Measurements from ENCODE around the gene MSH3.

GRCh38 chr5:80641353-80641752 lies 13.1 kb upstream of the MSH3 start:
- no peak for TF ChIP-seq CEBPB (IDR thresholded peaks at IDR 0.05)
- no peak for TF ChIP-seq CTCF (IDR thresholded peaks at IDR 0.05)
- no peak for TF ChIP-seq CBX2 (IDR thresholded peaks at IDR 0.05; ENCODE audit: borderline replicate concordance, low read depth)
- no peak for TF ChIP-seq EP300 (IDR thresholded peaks at IDR 0.05)
- no peak for TF ChIP-seq RFX5 (IDR thresholded peaks at IDR 0.05)
- no peak for TF ChIP-seq TP53 (CRISPR knock-in tag; IDR thresholded peaks at IDR 0.05)
- TF ChIP-seq USF2 (IDR thresholded peaks at IDR 0.05): no peak
- no peak for TF ChIP-seq MYC (IDR thresholded peaks at IDR 0.05; ENCODE audit: borderline replicate concordance, low read length)
- no peak for TF ChIP-seq POLR2A (IDR thresholded peaks at IDR 0.05; ENCODE audit: low read length)
- no peak for TF ChIP-seq SMC3 (IDR thresholded peaks at IDR 0.05)
- TF ChIP-seq CHD4 (IDR thresholded peaks at IDR 0.05; ENCODE audit: borderline replicate concordance): no peak
- TF ChIP-seq EHMT2 (IDR thresholded peaks at IDR 0.05; ENCODE audit: low read depth): no peak
